HEK293T (cell line): ENCODE measurements around the gene MRAP.

Experiments used
- CTCF ChIA-PET: fragments of 350-600 bp; formaldehyde crosslinking; extraction: SDS; loops from one replicate; lab custom pipeline; 2021; ENCODE audit warnings: antibody characterized with exemption, inconsistent platforms; lab: Yijun Ruan, JAX
- POLR2A ChIA-PET: fragments of 350-600 bp; formaldehyde crosslinking; extraction: SDS; loops from one replicate; lab custom pipeline; 2020; ENCODE audit warnings: antibody characterized with exemption, inconsistent platforms; lab: Yijun Ruan, JAX
- DNase-seq: peaks from one replicate; pipeline ENCODE4 v3.0.0; 2012; ENCODE audit warnings: mixed read lengths; ENCODE audit errors: extremely low spot score
- ARNT ChIP-seq: fragments of 450-650 bp; IDR thresholded peaks from 2 replicates; pipeline ENCODE4 v1.6.1; 2017; ENCODE audit warnings: mild to moderate bottlenecking
- BHLHE40 ChIP-seq: fragments of 450-650 bp; IDR thresholded peaks from 2 replicates; pipeline ENCODE4 v1.6.1; 2016; ENCODE audit warnings: mild to moderate bottlenecking, moderate library complexity, borderline replicate concordance
- CTBP1 ChIP-seq: fragments of 450-650 bp; IDR thresholded peaks from 2 replicates; pipeline ENCODE4 v1.6.1; 2016; ENCODE audit warnings: borderline replicate concordance
- ELF4 ChIP-seq: fragments of 450-650 bp; IDR thresholded peaks from 2 replicates; pipeline ENCODE4 v1.6.1; 2017; ENCODE audit warnings: antibody characterized with exemption
- FOXA1 ChIP-seq: fragments of 450-650 bp; IDR thresholded peaks from 2 replicates; pipeline ENCODE4 v1.6.1; 2016; ENCODE audit warnings: mild to moderate bottlenecking
- FOXK2 ChIP-seq: fragments of 450-650 bp; IDR thresholded peaks from 2 replicates; pipeline ENCODE4 v1.6.1; 2016; ENCODE audit warnings: mild to moderate bottlenecking
- FOXM1 ChIP-seq: fragments of 450-650 bp; IDR thresholded peaks from 2 replicates; pipeline ENCODE4 v1.6.1; 2017; ENCODE audit warnings: mild to moderate bottlenecking, borderline replicate concordance
- HDGF ChIP-seq: fragments of 450-650 bp; IDR thresholded peaks from 2 replicates; pipeline ENCODE4 v1.6.1; 2017; ENCODE audit warnings: antibody characterized with exemption, borderline replicate concordance
- L3MBTL2 ChIP-seq: fragments of 450-650 bp; conservative IDR thresholded peaks from 2 replicates; pipeline ENCODE4 v1.6.1; 2016; ENCODE audit warnings: mild to moderate bottlenecking
- LEF1 ChIP-seq: fragments of 450-650 bp; IDR thresholded peaks from 2 replicates; pipeline ENCODE4 v1.6.1; 2017; ENCODE audit warnings: mild to moderate bottlenecking, borderline replicate concordance
- NFRKB ChIP-seq: fragments of 450-650 bp; IDR thresholded peaks from 2 replicates; pipeline ENCODE4 v1.6.1; 2016; ENCODE audit warnings: mild to moderate bottlenecking, moderate library complexity
- PKNOX1 ChIP-seq: fragments of 450-650 bp; IDR thresholded peaks from 2 replicates; pipeline ENCODE4 v1.6.1; 2016
- SP1 ChIP-seq: fragments of 450-650 bp; IDR thresholded peaks from 2 replicates; pipeline ENCODE4 v1.6.1; 2017
- SUZ12 ChIP-seq: fragments of 450-650 bp; IDR thresholded peaks from 2 replicates; pipeline ENCODE4 v1.6.1; 2016; ENCODE audit warnings: mild to moderate bottlenecking
- TARDBP ChIP-seq: fragments of 450-650 bp; IDR thresholded peaks from 2 replicates; pipeline ENCODE4 v1.6.1; 2016
- ZNF384 ChIP-seq: fragments of 450-650 bp; IDR thresholded peaks from 2 replicates; pipeline ENCODE4 v1.6.1; 2016

Gene MRAP

GRCh38 chr21:32350981-32351380 is 52.3 kb downstream of the MRAP start:
- TF ChIP-seq ZNF384 (no peak), TARDBP (no peak), BHLHE40 (no peak), SUZ12 (no peak), FOXM1 (no peak), PKNOX1 (no peak), LEF1 (no peak), HDGF (no peak), NFRKB (no peak), FOXA1 (no peak), CTBP1 (no peak), SP1 (no peak), ARNT (no peak), FOXK2 (no peak), ELF4 (no peak), L3MBTL2 (no peak)
- ChIA-PET POLR2A (no interaction called here), CTCF (no interaction called here)
- DNase-seq: no peak

- ChIA-PET POLR2A (no interaction called here), CTCF (no interaction called here)
- TF ChIP-seq SUZ12 (no peak), PKNOX1 (no peak), HDGF (no peak)
- no peak for DNase-seq
Measured at GRCh38 chr21:32351428-32351827, 52.8 kb downstream of the MRAP start.

GRCh38 chr21:32352526-32352925 is 53.9 kb downstream of the MRAP start:
- no peak for DNase-seq
- POLR2A ChIA-PET: no interaction called here
- no peak for TF ChIP-seq SUZ12
- TF ChIP-seq NFRKB: no peak
- CTCF ChIA-PET: no interaction called here

- no peak for DNase-seq
Measured at GRCh38 chr21:32353002-32353711, 54.5 kb downstream of the MRAP start.

GRCh38 chr21:32356874-32357395 is 58.3 kb downstream of the MRAP start:
- DNase-seq: no peak
- CTCF ChIA-PET: no interaction called here
- TF ChIP-seq SP1 (no peak), CTBP1 (no peak), FOXM1 (no peak), BHLHE40 (no peak), ZNF384 (no peak), FOXK2 (no peak), NFRKB (no peak), PKNOX1 (no peak), ELF4 (no peak), TARDBP (no peak), SUZ12 (no peak), ARNT (no peak), L3MBTL2 (no peak), HDGF (no peak)
- POLR2A ChIA-PET: no interaction called here

More at GRCh38 chr21:32353002-32353711, 54.5 kb downstream of the MRAP start:
- ChIA-PET CTCF (no interaction called here), POLR2A (no interaction called here)
- TF ChIP-seq FOXA1: no peak
- no peak for TF ChIP-seq SP1
- TF ChIP-seq FOXM1: no peak
- no peak for TF ChIP-seq BHLHE40
- no peak for TF ChIP-seq FOXK2
- no peak for TF ChIP-seq TARDBP
- TF ChIP-seq CTBP1: no peak
- TF ChIP-seq HDGF: no peak
- no peak for TF ChIP-seq ARNT
- TF ChIP-seq ZNF384: no peak
- no peak for TF ChIP-seq L3MBTL2
- TF ChIP-seq LEF1: no peak
- no peak for TF ChIP-seq ELF4
- no peak for TF ChIP-seq NFRKB
- TF ChIP-seq PKNOX1: no peak
- TF ChIP-seq SUZ12: no peak

- TF ChIP-seq PKNOX1: no peak
- TF ChIP-seq LEF1: no peak
- TF ChIP-seq TARDBP: no peak
- TF ChIP-seq FOXM1: no peak
- no peak for TF ChIP-seq FOXK2
- no peak for TF ChIP-seq ARNT
- TF ChIP-seq BHLHE40: no peak
- no peak for TF ChIP-seq ZNF384
- no peak for TF ChIP-seq FOXA1
- no peak for TF ChIP-seq NFRKB
- TF ChIP-seq ELF4: no peak
- TF ChIP-seq L3MBTL2: no peak
- TF ChIP-seq CTBP1: no peak
- TF ChIP-seq HDGF: no peak
- no peak for TF ChIP-seq SUZ12
- TF ChIP-seq SP1: no peak
- ChIA-PET POLR2A (no interaction called here), CTCF (no interaction called here)
- no peak for DNase-seq
Measured at GRCh38 chr21:32359719-32360260, 61.1 kb downstream of the MRAP start.
